Suprapubic skin (tissue), 3 donors: Measurements from ENCODE around the gene C1orf74.

Experiments used
- CTCF ChIP-seq, 2 donors: fragments of 200-600 bp in 1 of 2; fragments of 450-650 bp in 1 of 2; sonication (generic) in 1 of 2; IDR thresholded peaks; one replicate each; pipeline ENCODE4 v1.5.1; 2016 to 2019; ENCODE audit warnings: antibody characterized with exemption in 2 of 2, mild to moderate bottlenecking in 1 of 2, moderate library complexity in 1 of 2
- POLR2A ChIP-seq, 2 donors: fragments of 450-650 bp; IDR thresholded peaks; one replicate each; pipeline ENCODE4 v1.6.1; 2017; ENCODE audit warnings: antibody characterized with exemption in 2 of 2, mild to moderate bottlenecking in 2 of 2, moderate library complexity in 2 of 2

GRCh38 chr1:209778102-209778501 is 6.3 kb downstream of the C1orf74 start:
- TF ChIP-seq CTCF (IDR thresholded peaks at IDR 0.05) (no peak), POLR2A (IDR thresholded peaks at IDR 0.05) (no peak)
